HG02623 (cell line): ENCODE data around the gene EEF1A1.
"Not testable (repeated sequence)": the region's sequence is repeated elsewhere in the genome, so short reads cannot be mapped to it uniquely, and the experiment has no call there.

Source experiments
- ATAC-seq: cut with Tn5 transposase; IDR thresholded peaks from one replicate; pipeline ENCODE4 v1.9.1; 2021; ENCODE audit warnings: moderate library complexity; ENCODE audit not compliant: unreplicated experiment

EEF1A1 gene

GRCh38 chr6:73520688-73521350, at the start of gene EEF1A1:
TSS of gene EEF1A1 (minus strand) at chr6:73521032. CDS start at chr6:73520026, 1,006 bp downstream.
- ATAC-seq = peak; percentile 61

DNA sequence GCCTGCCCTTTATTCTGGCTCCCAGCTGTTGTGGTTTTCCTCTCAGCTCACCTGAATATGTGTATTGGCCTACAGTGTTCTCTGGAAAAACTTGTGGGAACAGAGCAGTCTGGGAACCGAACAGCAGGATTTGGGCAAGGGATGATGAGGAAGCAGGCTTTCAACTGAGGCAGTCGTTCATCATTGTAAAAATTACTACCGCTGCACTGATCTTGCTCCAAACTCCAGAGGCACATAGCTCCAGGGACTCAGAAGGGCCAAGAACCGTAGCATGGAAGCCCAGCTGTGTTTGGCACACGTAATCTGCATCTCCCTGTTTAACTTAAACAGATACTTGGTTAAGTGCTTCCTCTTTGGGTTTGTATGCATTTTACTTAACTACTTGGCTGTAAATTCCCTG, 48.3 kb upstream of the EEF1A1 start:
- no peak for ATAC-seq

GRCh38 chr6:73566954-73567591, 46.2 kb upstream of the EEF1A1 start:
- no peak for ATAC-seq

GRCh38 chr6:73566486-73566871, 45.6 kb upstream of the EEF1A1 start:
- ATAC-seq = not testable (repeated sequence)

DNA sequence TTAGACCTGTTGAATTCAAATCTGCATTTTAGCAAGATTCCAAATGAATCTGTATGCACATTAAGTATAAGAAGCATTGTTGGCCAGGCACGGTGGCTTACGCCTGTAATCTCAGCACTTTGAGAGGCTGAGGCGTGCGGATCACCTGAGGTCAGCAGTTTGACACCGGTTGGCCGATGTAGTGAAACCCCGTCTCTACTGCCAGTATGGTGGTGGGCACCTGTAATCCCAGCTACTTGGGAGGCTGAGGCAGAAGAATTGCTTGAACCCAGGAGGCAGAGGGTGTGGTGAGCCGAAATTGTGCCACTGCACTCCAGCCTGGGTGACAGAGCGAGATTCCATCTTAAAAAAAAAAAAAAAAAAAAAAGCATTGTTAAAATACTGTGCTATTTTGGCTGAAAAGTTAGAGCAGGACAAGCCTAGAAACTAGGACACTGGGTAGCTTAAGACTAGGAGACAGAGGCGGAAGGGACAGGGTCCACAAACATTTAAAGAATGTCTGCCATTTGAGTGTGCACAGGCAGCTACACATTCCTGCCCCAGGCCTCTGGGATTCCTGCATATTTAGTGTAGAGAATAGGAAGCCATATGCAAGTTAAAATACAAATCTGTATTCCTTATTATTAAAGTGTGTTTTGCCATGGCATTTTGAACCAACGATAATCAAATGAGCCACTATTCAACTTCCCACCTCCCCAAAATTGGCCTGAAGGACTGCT, 45.1 kb upstream of the EEF1A1 start:
- ATAC-seq = no peak

- no peak for ATAC-seq
These were observed 43.9 kb upstream of the EEF1A1 start for GRCh38 chr6:73564578-73565345.

DNA sequence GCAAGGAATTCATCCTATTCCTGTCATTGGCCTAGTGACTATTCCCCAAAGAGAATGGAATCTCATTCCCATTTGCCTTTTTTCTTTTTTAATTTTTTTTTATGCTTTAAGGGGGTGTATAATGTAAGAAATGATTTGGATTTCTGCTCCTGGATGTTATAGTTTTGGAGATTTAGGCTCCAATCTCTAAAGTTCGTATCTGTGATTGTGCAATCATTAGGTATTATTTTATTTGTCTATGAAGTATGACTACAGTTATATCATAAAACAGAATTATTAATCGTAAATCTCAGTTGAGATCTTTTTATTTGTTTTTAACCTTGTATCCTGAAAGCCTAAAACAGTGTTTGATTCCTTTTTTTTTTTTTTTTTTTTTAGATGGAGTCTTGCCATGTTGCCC, 41.7 kb upstream of the EEF1A1 start:
- no peak for ATAC-seq

- ATAC-seq = peak; percentile 62
These were observed 40.1 kb upstream of the EEF1A1 start for GRCh38 chr6:73560853-73561407.

DNA sequence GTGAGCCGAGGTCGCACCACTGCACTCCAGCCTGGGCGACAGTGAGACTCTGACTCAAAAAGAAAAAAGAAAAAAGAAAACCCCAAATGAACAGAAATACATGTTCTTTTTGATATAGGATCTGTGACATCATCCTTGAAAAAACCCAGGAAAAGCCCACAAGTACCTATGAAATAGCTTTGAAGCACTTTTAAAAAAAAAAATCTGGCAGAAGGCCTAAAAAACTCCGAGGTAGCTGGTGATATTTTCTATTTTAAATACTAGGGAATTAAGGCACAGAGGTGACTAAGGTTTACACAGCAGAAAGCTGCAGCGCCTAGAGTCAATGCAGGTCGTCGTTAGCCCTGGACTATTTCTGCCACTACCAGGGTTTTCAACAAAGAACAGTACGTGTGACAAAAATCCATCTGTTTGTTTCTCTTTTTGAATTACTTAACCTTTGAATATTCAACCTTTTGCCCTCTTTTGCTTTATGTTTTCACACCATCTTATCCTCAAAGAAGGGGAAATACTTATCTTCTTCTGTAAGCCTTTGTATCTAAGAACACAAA, 39.4 kb upstream of the EEF1A1 start:
- ATAC-seq = no peak

GRCh38 chr6:73559399-73559794, 38.6 kb upstream of the EEF1A1 start:
- ATAC-seq = not testable (repeated sequence)

DNA sequence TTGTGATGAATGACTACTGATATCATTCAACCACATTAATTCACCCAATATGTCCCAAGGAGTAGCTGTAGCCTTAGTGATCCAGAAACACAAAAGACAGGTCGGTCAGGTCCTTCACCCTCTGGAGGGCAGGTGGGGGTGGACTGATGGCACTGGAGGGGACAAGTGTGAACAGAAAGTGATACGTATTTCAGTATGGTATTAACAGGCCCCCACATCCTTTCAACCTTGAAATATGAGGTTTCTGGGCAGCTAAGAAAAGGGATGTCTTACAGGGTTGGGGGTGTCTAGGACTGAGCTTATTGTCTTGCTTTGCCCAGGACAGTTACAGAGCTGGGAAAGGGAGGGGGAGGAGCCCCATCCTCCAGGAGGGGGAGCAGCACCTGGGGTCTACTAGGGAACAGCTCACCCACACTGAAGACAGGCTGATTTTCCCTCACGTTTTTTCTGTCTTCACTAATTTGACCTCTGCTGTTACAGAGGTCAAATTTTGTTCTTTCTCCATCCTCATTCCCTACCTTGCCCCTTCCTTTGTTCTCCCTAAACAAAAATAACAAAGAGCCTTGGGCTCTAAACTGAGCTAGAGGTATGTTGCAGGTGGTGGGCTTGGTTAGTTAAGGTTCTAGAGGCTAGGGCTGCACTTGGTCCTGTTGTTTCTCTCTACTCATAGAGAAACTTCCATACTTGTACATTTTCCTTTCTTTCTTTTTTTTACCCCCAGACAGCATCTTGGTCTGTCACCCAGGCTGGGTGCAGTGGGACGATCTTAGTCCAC, 38.0 kb upstream of the EEF1A1 start:
- no peak for ATAC-seq

DNA sequence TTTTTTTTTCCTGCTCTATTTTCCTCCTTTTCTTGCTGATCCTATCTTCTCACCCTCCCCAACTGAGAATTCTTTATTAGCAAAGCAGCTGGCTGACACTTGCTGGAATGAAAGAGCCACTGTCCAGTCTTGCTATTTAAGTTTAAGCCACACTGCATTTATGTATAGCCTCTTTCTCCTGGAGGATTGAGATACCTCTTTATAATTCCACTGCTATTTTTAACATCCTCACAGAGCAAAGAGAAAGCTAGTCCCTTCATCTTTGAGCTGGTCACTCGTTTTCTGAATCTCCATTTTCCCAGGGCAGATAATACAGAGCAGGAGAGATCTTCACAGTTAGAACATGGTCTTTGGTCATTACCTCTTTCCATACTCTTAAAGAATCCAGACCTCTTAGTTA, 36.0 kb upstream of the EEF1A1 start:
- no peak for ATAC-seq

DNA sequence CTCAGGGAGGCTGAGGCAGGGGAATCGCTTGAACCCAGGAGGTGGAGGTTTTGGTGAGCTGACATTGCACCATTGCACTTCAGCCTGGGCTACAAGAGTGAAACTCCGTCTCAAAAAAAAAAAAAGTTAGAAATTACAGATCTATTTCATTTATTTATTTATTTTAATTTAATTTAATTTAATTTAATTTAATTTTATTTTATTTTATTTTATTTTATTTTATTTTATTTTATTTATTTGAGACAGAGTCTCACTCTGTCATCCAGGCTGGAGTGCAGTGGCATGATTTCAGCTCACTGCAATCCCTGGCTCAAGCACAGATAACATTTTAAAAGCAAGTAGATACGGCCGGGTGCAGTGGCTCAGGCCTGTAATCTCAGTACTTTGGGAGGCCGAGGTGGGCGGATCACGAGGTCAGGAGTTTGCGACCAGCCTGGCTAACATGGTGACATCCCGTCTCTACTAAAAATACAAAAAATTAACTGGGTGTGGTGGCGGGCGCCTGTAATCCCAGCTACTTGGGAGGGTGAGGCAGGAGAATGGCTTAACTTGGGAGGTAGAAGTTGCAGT, 34.6 kb upstream of the EEF1A1 start:
- not testable (repeated sequence) for ATAC-seq

DNA sequence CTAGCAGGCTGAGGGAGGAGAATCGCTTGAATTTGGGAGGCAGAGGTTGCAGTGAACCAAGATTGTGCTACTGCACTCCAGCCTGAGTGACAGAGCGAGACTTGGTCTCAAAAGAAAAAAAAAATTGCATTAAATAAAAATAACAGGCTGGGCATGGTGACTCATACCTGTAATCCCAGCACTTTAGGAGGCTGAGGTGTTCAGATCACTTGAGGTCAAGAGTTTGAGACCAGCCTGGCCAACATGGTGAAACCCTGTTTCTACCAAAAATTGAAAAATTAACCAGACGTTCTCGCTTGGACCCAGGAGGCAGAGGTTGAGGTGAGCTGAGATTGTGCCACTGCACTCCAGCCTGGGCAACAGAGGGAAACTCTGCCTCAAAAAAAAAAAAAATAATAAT, 30.3 kb upstream of the EEF1A1 start:
- ATAC-seq = not testable (repeated sequence)

- no peak for ATAC-seq
These were observed 27.9 kb upstream of the EEF1A1 start for GRCh38 chr6:73548458-73549446.

- no peak for ATAC-seq
These were observed 26.2 kb upstream of the EEF1A1 start for GRCh38 chr6:73547036-73547435.

DNA sequence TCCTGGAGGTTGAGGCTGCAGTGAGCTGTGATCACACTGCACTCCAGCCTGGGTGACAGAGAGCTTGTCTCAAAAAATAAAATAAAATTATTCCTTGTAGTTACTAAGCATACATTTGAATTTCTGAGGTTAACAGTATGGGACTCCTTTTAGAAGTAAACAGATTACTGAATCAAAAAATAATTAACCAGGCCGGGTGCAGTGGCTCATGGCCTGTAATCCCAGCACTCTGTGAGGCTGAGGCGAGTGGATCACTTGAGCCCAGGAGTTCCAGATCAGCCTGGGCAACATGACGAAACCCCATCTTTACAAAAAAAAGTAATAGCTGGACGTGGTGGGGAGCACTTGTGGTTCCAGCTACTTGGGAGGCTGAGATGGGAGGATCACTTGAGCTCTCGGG, 22.1 kb upstream of the EEF1A1 start:
- ATAC-seq = no peak

DNA sequence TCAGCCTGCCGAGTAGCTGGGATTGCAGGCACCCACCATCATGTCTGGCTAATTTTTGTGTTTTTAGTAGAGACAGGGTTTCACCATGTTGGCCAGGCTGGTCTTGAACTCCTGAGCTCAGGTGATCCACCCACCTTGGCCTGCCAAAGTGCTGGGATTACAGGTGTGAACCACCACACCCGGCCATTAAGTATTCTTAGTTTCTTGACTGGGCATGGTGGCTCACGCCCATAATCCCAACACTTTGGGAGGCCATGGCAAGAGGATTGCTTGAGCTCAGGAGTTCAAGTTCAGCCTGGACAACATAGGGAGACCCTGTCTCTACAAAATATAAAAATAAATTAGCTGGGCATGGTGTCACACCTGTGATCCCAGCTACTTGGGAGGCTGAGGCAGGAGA, 21.6 kb upstream of the EEF1A1 start:
- ATAC-seq = not testable (repeated sequence)
